GM08714 (cell line): ENCODE results near the gene NF1.
"Not testable (repeated sequence)": the region's sequence is repeated elsewhere in the genome, so short reads cannot be mapped to it uniquely, and the experiment has no call there.

Source experiments
- H3K4me3 ChIP-seq: fragments of 200-500 bp; sonication (Bioruptor generic); 2 replicates; pipeline ENCODE4 v1.5.1; 2014; ENCODE audit warnings: mild to moderate bottlenecking, low read length, inconsistent platforms
- ZNF274 ChIP-seq: IDR thresholded peaks from 2 replicates; pipeline ENCODE4 v1.6.1; 2012; ENCODE audit warnings: mild to moderate bottlenecking, low read depth, low read length

The NF1 gene

GRCh38 chr17:31099016-31099415 lies 4.2 kb downstream of the NF1 start:
- no peak for TF ChIP-seq ZNF274

GRCh38 chr17:31100840-31101459 lies 6.2 kb downstream of the NF1 start:
- H3K4me3 ChIP-seq: no peak overlapping the region
- no peak for TF ChIP-seq ZNF274

More at GRCh38 chr17:31099016-31099415, 4.2 kb downstream of the NF1 start:
- H3K4me3 ChIP-seq: no peak overlapping the region

GRCh38 chr17:31101943-31102342 lies 7.2 kb downstream of the NF1 start:
- no peak for TF ChIP-seq ZNF274
- H3K4me3 ChIP-seq: no peak overlapping the region

- no peak for TF ChIP-seq ZNF274
- no peak overlapping the region for H3K4me3 ChIP-seq
Measured at GRCh38 chr17:31105991-31106390, 11.2 kb downstream of the NF1 start.

GRCh38 chr17:31111183-31111582 lies 16.4 kb downstream of the NF1 start:
- no peak for TF ChIP-seq ZNF274

GRCh38 chr17:31112001-31112661 lies 17.4 kb downstream of the NF1 start:
- H3K4me3 ChIP-seq: no peak overlapping the region
- no peak for TF ChIP-seq ZNF274

More at GRCh38 chr17:31111183-31111582, 16.4 kb downstream of the NF1 start:
- H3K4me3 ChIP-seq: no peak overlapping the region

GRCh38 chr17:31113368-31113767 lies 18.6 kb downstream of the NF1 start:
- not testable (repeated sequence) for H3K4me3 ChIP-seq

GRCh38 chr17:31113939-31114338 lies 19.2 kb downstream of the NF1 start:
- no peak overlapping the region for H3K4me3 ChIP-seq
- TF ChIP-seq ZNF274: no peak

GRCh38 chr17:31114956-31115555 lies 20.3 kb downstream of the NF1 start:
- TF ChIP-seq ZNF274: no peak
- no peak overlapping the region for H3K4me3 ChIP-seq

GRCh38 chr17:31116167-31116566 lies 21.4 kb downstream of the NF1 start:
- H3K4me3 ChIP-seq: no peak overlapping the region
- no peak for TF ChIP-seq ZNF274

- H3K4me3 ChIP-seq: no peak overlapping the region
Measured at GRCh38 chr17:31122746-31123145, 28.0 kb downstream of the NF1 start.

GRCh38 chr17:31126318-31126717 lies 31.5 kb downstream of the NF1 start:
- no peak for TF ChIP-seq ZNF274
- no peak overlapping the region for H3K4me3 ChIP-seq

More at GRCh38 chr17:31122746-31123145, 28.0 kb downstream of the NF1 start:
- no peak for TF ChIP-seq ZNF274

- no peak for TF ChIP-seq ZNF274
Measured at GRCh38 chr17:31128241-31128640, 33.5 kb downstream of the NF1 start.

GRCh38 chr17:31130286-31131224 lies 35.8 kb downstream of the NF1 start:
- TF ChIP-seq ZNF274: no peak
- no peak overlapping the region for H3K4me3 ChIP-seq

More at GRCh38 chr17:31128241-31128640, 33.5 kb downstream of the NF1 start:
- no peak overlapping the region for H3K4me3 ChIP-seq

- no peak for TF ChIP-seq ZNF274
- H3K4me3 ChIP-seq: no peak overlapping the region
Measured at GRCh38 chr17:31131299-31131698, 36.5 kb downstream of the NF1 start.
